ENCODE measurements around the gene CLEC10A.

The CLEC10A gene

GRCh38 chr17:7064261-7064660, 15.8 kb downstream of the CLEC10A start:
- no peak for TF ChIP-seq REST (IDR thresholded peaks at IDR 0.05; ENCODE audit: insufficient read depth in 1 of 2, low read depth in 2 of 2, low read length in 2 of 2)
- TF ChIP-seq SIN3A (IDR thresholded peaks at IDR 0.05; ENCODE audit: borderline replicate concordance, insufficient read depth, low read length) = no peak
- TF ChIP-seq FOXP2 (optimal IDR thresholded peaks at IDR 0.05; ENCODE audit: borderline replicate concordance, extremely low read depth, extremely low read length, insufficient read depth) = no peak
- TF ChIP-seq TAF1 (IDR thresholded peaks at IDR 0.05; ENCODE audit: borderline replicate concordance, insufficient read depth, low read length) = no peak

GRCh38 chr17:7063518-7064094, 16.4 kb downstream of the CLEC10A start:
- no peak for TF ChIP-seq TAF1 (IDR thresholded peaks at IDR 0.05; ENCODE audit: borderline replicate concordance, insufficient read depth, low read length)
- no peak for TF ChIP-seq REST (IDR thresholded peaks at IDR 0.05; ENCODE audit: insufficient read depth in 1 of 2, low read depth in 2 of 2, low read length in 2 of 2)
- no peak for TF ChIP-seq SIN3A (IDR thresholded peaks at IDR 0.05; ENCODE audit: borderline replicate concordance, insufficient read depth, low read length)
- no peak for TF ChIP-seq FOXP2 (optimal IDR thresholded peaks at IDR 0.05; ENCODE audit: borderline replicate concordance, extremely low read depth, extremely low read length, insufficient read depth)
- no peak for TF ChIP-seq POLR2AphosphoS5 (IDR thresholded peaks at IDR 0.05; ENCODE audit: low read depth, low read length)

GRCh38 chr17:7060165-7060891, 19.7 kb downstream of the CLEC10A start:
- no peak for TF ChIP-seq POLR2AphosphoS5 (IDR thresholded peaks at IDR 0.05; ENCODE audit: low read depth, low read length)
- TF ChIP-seq FOXP2 (optimal IDR thresholded peaks at IDR 0.05; ENCODE audit: borderline replicate concordance, extremely low read depth, extremely low read length, insufficient read depth) = no peak
- 0 out of 2 replicates have a peak, but pooled peaks have one; percentile 32 for TF ChIP-seq TAF1 (IDR thresholded peaks at IDR 0.05; ENCODE audit: borderline replicate concordance, insufficient read depth, low read length)
- TF ChIP-seq SIN3A (IDR thresholded peaks at IDR 0.05; ENCODE audit: borderline replicate concordance, insufficient read depth, low read length) = no peak
- no peak for TF ChIP-seq REST (IDR thresholded peaks at IDR 0.05; ENCODE audit: insufficient read depth in 1 of 2, low read depth in 2 of 2, low read length in 2 of 2)

GRCh38 chr17:7058831-7059447, 21.1 kb downstream of the CLEC10A start:
- TF ChIP-seq SIN3A (IDR thresholded peaks at IDR 0.05; ENCODE audit: borderline replicate concordance, insufficient read depth, low read length) (no peak), REST (IDR thresholded peaks at IDR 0.05; ENCODE audit: insufficient read depth in 1 of 2, low read depth in 2 of 2, low read length in 2 of 2) (no peak), TAF1 (IDR thresholded peaks at IDR 0.05; ENCODE audit: borderline replicate concordance, insufficient read depth, low read length) (no peak), FOXP2 (optimal IDR thresholded peaks at IDR 0.05; ENCODE audit: borderline replicate concordance, extremely low read depth, extremely low read length, insufficient read depth) (no peak), POLR2AphosphoS5 (IDR thresholded peaks at IDR 0.05; ENCODE audit: low read depth, low read length) (no peak)
